HG02571 (cell line): ENCODE results near the gene KAT2A.

Experiments used
- ATAC-seq: cut with Tn5 transposase; IDR thresholded peaks from one replicate; pipeline ENCODE4 v1.9.1; 2021; ENCODE audit warnings: mild to moderate bottlenecking, moderate library complexity; ENCODE audit not compliant: unreplicated experiment

KAT2A gene

GRCh38 chr17:42065201-42065600, 56.0 kb downstream of the KAT2A start:
- no peak for ATAC-seq
